H1 (cell line): ENCODE results near the gene SLC12A7. TPM values are rescaled to one million over a fixed set of nuclear protein-coding genes. Genes with fewer than 3 reads are reported as not detected.

Experiments used
- CHD7 ChIP-seq: fragments of 300-600 bp; sonication (generic); IDR thresholded peaks from 2 replicates; pipeline ENCODE4 v1.7.1; 2012; ENCODE audit warnings: low read length, moderate library complexity, mild to moderate bottlenecking, inconsistent platforms; ENCODE audit not compliant: insufficient replicate concordance
- GABPA ChIP-seq: IDR thresholded peaks from 2 replicates; pipeline ENCODE4 v1.6.1; 2011; ENCODE audit warnings: mild to moderate bottlenecking, low read length, moderate library complexity, borderline replicate concordance; ENCODE audit not compliant: insufficient read depth
- polyA plus RNA-seq, 7 experiments: library from polyadenylated mRNA; depleted of rRNA in 3 of 7; stranded (reverse) in 5 of 7; unstranded in 2 of 7; fragments of >200 nt in 5 of 7; fragments of 200-250 nt in 2 of 7; gene quantifications; 1 replicate in 5 of 7; 2 replicates in 1 of 7; 4 replicates in 1 of 7; pipeline versions ENCODE4 v1.2.1 to v1.2.3, GENCODE V29; 2011 to 2013; ENCODE audit warnings: missing spikeins in 2 of 7, mixed read lengths in 2 of 7
- total RNA-seq: library from RNA; stranded (reverse); fragmentation: NEBNext Ultra II Directional; extraction: Animal tissue kit (Norgen Biotek cat#: 25700); gene quantifications from 2 replicates; pipeline ENCODE4 v1.2.1, GENCODE V29; 2021

The SLC12A7 gene
- total and polyA plus RNA-seq, 2 of the 8 experiments (the other 6 are each of a cell fraction or from before 2014, with no cell fraction given): 23.5 to 39.7 TPM

DNA sequence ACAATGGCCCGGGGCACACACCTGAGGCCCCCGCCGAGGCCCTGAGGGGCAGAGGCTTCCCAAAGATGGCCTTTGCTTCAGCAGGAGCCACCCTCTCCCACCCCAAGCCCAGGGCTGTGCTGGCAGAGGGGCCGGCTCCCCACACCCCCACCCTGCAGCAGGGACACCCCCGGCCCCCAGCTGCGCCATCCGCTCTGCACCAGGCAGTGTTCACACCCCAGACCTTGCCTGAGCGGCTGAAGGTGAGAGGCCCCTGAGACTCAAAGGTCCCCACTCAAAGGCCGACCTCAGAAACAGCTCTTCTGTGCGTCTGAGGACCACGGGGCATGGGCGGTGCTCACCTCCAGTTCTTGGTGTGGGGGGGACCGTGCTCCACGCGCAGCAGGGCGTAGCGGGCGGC is 37.6 kb downstream of the SLC12A7 start (continued):
- TF ChIP-seq CHD7 (no peak), GABPA (no peak)
